ENCODE results near the gene TRIO.
"Not testable (repeated sequence)": the region's sequence is repeated elsewhere in the genome, so short reads cannot be mapped to it uniquely, and the experiment has no call there.

- TF ChIP-seq ZNF274 (IDR thresholded peaks at IDR 0.05; ENCODE audit: low read depth, low read length); SUZ12 (IDR thresholded peaks at IDR 0.05; ENCODE audit: extremely low read depth, insufficient read depth, insufficient read length); YY1 (IDR thresholded peaks at IDR 0.05; ENCODE audit: insufficient read depth, insufficient read length): not testable (repeated sequence)
These were observed 249.4 kb downstream of the TRIO start for GRCh38 chr5:14392552-14392951.
